NCI-H187 treated with DMSO at 0.1 percent for 48 hours (cell line): Measurements from ENCODE around the gene PMEPA1.

Experiments used
- DNase-seq: peaks from one replicate; lab custom pipeline; 2025; lab: John Stamatoyannopoulos, UW

The PMEPA1 gene

DNA sequence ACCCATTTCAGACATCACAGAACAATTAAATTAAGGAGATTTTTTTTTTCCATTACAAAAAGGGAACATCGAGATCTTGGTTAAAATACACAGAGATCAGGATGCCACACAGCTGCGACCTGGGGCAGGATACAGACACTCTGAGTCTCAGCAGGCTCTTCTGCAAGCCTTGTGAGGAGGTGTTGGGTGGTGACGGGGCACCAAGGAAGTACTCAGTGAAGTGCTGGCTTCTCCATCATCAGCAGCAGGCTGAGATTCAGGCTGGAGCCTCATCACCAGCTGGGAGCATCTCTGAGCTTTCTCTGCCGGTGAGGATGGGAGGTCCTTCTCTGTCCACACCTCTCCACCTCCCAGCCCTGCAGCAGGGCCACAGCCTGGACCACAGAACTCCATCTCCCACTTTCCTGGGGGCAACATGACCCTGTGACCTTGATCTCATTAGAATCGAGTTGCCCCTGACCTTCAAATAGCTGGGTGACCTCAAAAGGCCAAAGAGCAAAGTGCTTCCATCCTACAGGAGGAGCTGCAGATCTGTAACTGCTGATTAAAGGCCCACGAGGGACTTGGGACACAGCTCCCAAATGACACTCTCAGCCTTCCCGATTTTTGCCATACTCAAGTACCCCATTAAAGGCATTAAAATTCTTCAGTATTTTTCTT is 16.0 kb downstream of the PMEPA1 start:
- no peak for DNase-seq

- DNase-seq, result no peak
These were observed 16.7 kb downstream of the PMEPA1 start for GRCh38 chr20:57693002-57693582.

DNA sequence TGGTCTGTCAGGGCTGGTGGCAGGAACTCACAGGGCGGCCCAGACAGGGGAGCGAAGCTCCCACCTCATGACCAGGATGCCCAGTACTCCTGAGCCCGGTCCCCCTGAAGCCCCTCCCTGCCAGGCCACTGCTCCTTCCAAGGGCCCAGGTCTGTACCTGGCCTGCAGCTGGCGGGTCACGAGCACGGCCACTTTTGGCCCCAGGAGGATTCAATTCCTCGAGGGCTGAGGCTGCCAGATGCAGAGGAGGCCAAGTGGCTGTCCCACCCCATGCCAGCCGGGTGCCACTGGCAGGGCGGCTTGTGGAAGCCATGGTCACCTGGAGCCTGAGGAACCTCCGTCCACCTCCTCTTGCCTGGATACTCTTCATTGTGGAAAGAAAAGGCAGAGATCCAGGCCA is 17.4 kb downstream of the PMEPA1 start:
- DNase-seq, result no peak

- no peak for DNase-seq
These were observed 18.1 kb downstream of the PMEPA1 start for GRCh38 chr20:57691699-57692098.

DNA sequence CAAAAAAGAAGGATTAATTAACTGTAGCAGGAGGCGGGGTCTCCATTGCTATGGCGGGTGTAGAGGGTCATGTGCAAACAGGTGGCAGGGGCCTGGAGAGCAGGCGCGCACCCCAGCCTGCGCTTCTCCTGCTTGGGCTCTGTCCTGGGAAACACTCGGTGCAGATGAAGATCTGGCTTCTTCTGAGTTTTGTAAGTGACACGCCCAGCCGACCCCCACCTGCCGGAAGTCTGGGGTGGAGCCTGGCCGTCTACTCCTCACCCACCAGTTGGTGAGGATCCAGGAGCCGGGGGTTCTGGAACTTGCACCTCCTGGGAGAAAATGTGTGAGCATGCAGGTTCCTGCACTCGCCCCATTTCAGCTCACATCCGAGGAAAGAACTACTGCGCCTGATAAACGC is 19.3 kb downstream of the PMEPA1 start:
- no peak for DNase-seq

GRCh38 chr20:57689745-57690481 is 19.9 kb downstream of the PMEPA1 start:
- DNase-seq, result no peak

DNA sequence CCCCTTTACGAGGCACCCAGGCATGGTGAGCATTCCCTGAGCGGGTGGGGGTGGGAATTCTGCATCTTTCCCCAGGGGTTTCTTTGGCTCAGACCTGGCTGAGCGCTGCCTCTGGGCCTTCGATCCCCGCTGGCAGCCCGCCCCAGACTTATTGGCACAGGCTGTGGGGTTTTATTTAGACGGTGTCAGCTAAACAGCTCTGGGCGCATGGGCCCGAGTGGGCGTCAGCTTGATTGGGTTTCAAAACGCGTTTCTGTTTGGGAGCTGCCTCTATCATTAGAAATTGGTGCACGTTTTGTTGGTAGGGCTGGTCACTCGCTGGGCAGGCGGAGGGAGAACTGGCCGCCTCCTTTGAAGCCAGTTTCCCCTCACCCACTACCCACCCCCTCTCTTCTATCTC is 21.0 kb downstream of the PMEPA1 start:
- DNase-seq, result no peak

DNA sequence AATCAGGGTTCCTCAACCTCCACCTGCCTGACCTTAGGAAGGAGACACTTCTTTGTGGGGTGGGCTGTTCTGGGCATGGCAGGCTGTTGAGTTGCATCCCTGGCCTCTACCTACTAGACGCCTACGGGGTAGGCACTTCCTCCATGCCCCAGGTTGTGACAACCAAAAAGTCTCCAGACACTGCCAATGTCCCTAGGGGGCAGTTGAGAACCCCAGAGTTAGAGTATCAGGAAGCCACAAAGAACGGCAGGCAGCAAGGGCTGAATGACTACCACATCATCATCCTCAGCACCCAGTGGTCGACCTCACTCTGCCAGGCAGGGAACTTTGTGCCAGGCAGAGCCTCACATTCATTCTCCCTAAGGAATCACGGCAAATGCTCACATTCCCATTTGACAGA is 21.5 kb downstream of the PMEPA1 start:
- no peak for DNase-seq

GRCh38 chr20:57686931-57687652 is 22.7 kb downstream of the PMEPA1 start:
- DNase-seq, result no peak

GRCh38 chr20:57685146-57685758 is 24.6 kb downstream of the PMEPA1 start:
- no peak for DNase-seq

- DNase-seq, result no peak
These were observed 25.0 kb downstream of the PMEPA1 start for GRCh38 chr20:57684808-57685140.

GRCh38 chr20:57683881-57684807 is 25.7 kb downstream of the PMEPA1 start:
- DNase-seq, result no peak

- DNase-seq, result no peak
These were observed 26.5 kb downstream of the PMEPA1 start for GRCh38 chr20:57683287-57683686.

DNA sequence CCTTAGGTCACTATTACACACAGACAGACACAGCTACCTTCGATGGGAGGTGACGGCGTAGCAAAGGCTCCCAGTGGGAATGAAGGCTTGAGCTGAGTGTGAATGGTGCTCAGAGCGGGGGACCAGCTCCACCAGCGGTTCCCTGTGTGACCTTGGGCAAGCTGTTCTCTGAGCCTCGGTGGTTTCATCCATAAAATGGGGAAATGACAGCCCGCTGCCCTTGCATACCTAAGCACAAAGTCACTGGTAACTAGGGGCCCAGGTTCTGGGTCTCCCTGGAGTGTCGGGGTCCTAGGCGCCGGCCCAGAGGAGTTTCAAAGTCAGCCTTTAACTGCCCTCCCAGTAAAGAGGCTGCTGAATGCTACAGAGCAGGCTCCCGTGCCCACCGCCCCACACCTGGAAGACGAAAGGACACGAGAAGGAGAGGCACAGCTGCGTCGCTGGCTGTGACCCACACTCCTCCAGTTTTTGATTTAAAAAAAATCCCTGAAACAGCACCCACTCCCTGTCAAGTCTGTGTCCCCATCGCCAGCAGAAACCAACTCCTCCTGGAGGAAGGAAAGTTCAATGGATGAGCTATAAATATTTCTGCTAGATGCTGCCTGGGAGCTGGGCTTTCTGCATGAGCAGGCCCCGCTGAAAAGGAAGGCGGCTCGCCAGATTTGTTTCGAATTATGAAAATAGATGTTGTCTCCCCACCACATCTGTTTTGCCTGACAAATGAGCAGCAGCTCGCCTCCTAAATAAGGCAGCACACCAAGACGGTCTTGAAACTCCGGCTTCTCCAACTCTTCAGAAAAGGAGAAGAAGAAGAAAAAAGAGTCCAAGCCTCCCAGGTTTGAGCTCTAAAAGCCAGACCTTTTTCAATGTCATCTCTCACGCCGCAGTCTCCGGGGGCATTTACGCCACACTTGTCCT is 27.4 kb downstream of the PMEPA1 start:
- DNase-seq, result no peak

- DNase-seq, result no peak
These were observed 28.6 kb downstream of the PMEPA1 start for GRCh38 chr20:57680934-57681914.

- DNase-seq, result no peak
These were observed 29.6 kb downstream of the PMEPA1 start for GRCh38 chr20:57680131-57680716.

- DNase-seq, result no peak
These were observed 30.7 kb downstream of the PMEPA1 start for GRCh38 chr20:57679113-57679512.

- no peak for DNase-seq
These were observed 31.5 kb downstream of the PMEPA1 start for GRCh38 chr20:57678340-57678739.

DNA sequence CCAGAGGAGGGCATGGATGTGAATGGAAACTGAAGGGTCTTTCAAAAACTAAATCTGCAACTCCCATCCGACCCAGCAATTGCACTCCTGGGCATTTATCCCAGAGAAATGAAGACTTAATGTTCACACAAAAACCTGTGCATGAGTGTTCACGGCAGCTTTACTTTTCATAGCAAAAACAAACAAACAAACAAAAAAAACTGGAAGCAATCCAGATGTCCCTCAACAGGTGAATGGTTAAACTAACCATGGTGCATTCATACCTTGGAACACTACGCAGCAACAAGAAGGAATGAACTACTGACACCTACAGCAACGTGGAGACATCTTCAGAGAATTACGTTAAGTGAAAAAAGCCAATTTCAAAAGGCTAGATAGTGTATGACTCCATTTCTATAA is 32.2 kb downstream of the PMEPA1 start:
- no peak for DNase-seq
